GM23248 (cell line): ENCODE data around the gene SMC3.

Source experiments
- EZH2 ChIP-seq: fragments of 200-600 bp; sonication (generic); IDR thresholded peaks from 2 replicates; pipeline ENCODE4 v1.6.1; 2018; ENCODE audit warnings: antibody characterized with exemption, mild to moderate bottlenecking; ENCODE audit not compliant: insufficient read depth, poor library complexity, severe bottlenecking
- EZH2phosphoT487 ChIP-seq: fragments of 200-600 bp; sonication (generic); IDR thresholded peaks from 2 replicates; pipeline ENCODE4 v1.6.1; 2018; ENCODE audit warnings: antibody characterized with exemption, moderate library complexity, mild to moderate bottlenecking, low read depth; ENCODE audit not compliant: insufficient read depth

- TF ChIP-seq EZH2phosphoT487 (no peak), EZH2 (no peak)
Measured at GRCh38 chr10:110560012-110560411, 7.5 kb upstream of the SMC3 start.
